ENCODE results near the gene MCTP1. TPM values are rescaled to one million over a fixed set of nuclear protein-coding genes. Genes with fewer than 3 reads are reported as not detected.

MCTP1 gene
- total and polyA plus RNA-seq, 5 donors, result 0.84 to 5.7 (median 4.7) TPM

- Histone ChIP-seq H3K27ac (ENCODE audit: low read length) (no peak overlapping the region), H3K4me3 (ENCODE audit: low read length) (no peak overlapping the region), H3K4me1 (ENCODE audit: control insufficient read depth, insufficient read depth, low read length) (no peaks in the 10 kb centered on the region), H3K9me3 (ENCODE audit: control insufficient read depth, low read length) (no peaks in the 10 kb centered on the region), H3K27me3 (ENCODE audit: control insufficient read depth, insufficient read depth) (no peaks in the 10 kb centered on the region)
- intact Hi-C loops (cut with DNase I), result no loop called here
- ATAC-seq, result no peak
- no peak for DNase-seq
- WGBS, result 89% methylated on average over 4 of the region's 4 CpGs
Observed at GRCh38 chr5:94869921-94870320, 415.0 kb downstream of the MCTP1 start.

GRCh38 chr5:94863951-94864350 is 420.9 kb downstream of the MCTP1 start:
- no peak overlapping the region for H3K4me3 ChIP-seq (ENCODE audit: low read length)
- H3K4me1 ChIP-seq (ENCODE audit: control insufficient read depth, insufficient read depth, low read length), result no peaks in the 10 kb centered on the region
- intact Hi-C loops (cut with DNase I), result no loop called here
- H3K27ac ChIP-seq (ENCODE audit: low read length), result no peak overlapping the region
- WGBS, result 70% methylated on average over 3 of the region's 3 CpGs
- no peak for DNase-seq
- no peak for ATAC-seq
- no peaks in the 10 kb centered on the region for H3K9me3 ChIP-seq (ENCODE audit: control insufficient read depth, low read length)
- H3K27me3 ChIP-seq (ENCODE audit: control insufficient read depth, insufficient read depth), result no peaks in the 10 kb centered on the region

GRCh38 chr5:94857111-94857510 is 427.8 kb downstream of the MCTP1 start:
- 30% methylated on average over 2 of the region's 2 CpGs for WGBS
- H3K4me1 ChIP-seq (ENCODE audit: control insufficient read depth, insufficient read depth, low read length), result no peaks in the 10 kb centered on the region
- no peak for ATAC-seq
- H3K27me3 ChIP-seq (ENCODE audit: control insufficient read depth, insufficient read depth), result no peaks in the 10 kb centered on the region
- DNase-seq, result no peak
- no peak overlapping the region for H3K27ac ChIP-seq (ENCODE audit: low read length)
- no peaks in the 10 kb centered on the region for H3K9me3 ChIP-seq (ENCODE audit: control insufficient read depth, low read length)
- no peak overlapping the region for H3K4me3 ChIP-seq (ENCODE audit: low read length)
- intact Hi-C loops (cut with DNase I), result no loop called here

- 85% methylated on average over 3 of the region's 3 CpGs for WGBS
- Histone ChIP-seq H3K27ac (ENCODE audit: low read length) (no peak overlapping the region), H3K4me1 (ENCODE audit: control insufficient read depth, insufficient read depth, low read length) (no peaks in the 10 kb centered on the region), H3K4me3 (ENCODE audit: low read length) (no peak overlapping the region), H3K27me3 (ENCODE audit: control insufficient read depth, insufficient read depth) (no peaks in the 10 kb centered on the region), H3K9me3 (ENCODE audit: control insufficient read depth, low read length) (no peaks in the 10 kb centered on the region)
- DNase-seq, result no peak
- intact Hi-C loops (cut with DNase I), result no loop called here
- ATAC-seq, result no peak
Observed at GRCh38 chr5:94856257-94856800, 428.6 kb downstream of the MCTP1 start.

- Histone ChIP-seq H3K4me1 (ENCODE audit: control insufficient read depth, insufficient read depth, low read length) (no peaks in the 10 kb centered on the region), H3K9me3 (ENCODE audit: control insufficient read depth, low read length) (no peaks in the 10 kb centered on the region), H3K27me3 (ENCODE audit: control insufficient read depth, insufficient read depth) (no peaks in the 10 kb centered on the region), H3K4me3 (ENCODE audit: low read length) (no peak overlapping the region), H3K27ac (ENCODE audit: low read length) (no peak overlapping the region)
- ATAC-seq (no peak), DNase-seq (no peak)
- intact Hi-C loops (cut with DNase I), result no loop called here
- WGBS, result 63% methylated on average over 6 of the region's 6 CpGs
Observed at GRCh38 chr5:94855543-94855942, 429.4 kb downstream of the MCTP1 start.

- H3K27ac ChIP-seq (ENCODE audit: low read length), result no peak overlapping the region
- DNase-seq (no peak), ATAC-seq (no peak)
- intact Hi-C loops (cut with DNase I), result no loop called here
- no peaks in the 10 kb centered on the region for H3K27me3 ChIP-seq (ENCODE audit: control insufficient read depth, insufficient read depth)
- H3K4me3 ChIP-seq (ENCODE audit: low read length), result no peak overlapping the region
- 79% methylated on average over 2 of the region's 2 CpGs for WGBS
- H3K4me1 ChIP-seq (ENCODE audit: control insufficient read depth, insufficient read depth, low read length), result no peaks in the 10 kb centered on the region
- H3K9me3 ChIP-seq (ENCODE audit: control insufficient read depth, low read length), result no peaks in the 10 kb centered on the region
Observed at GRCh38 chr5:94853120-94853519, 431.8 kb downstream of the MCTP1 start.

- 74% methylated on average over 1 of the region's 1 CpG for WGBS
- no peak overlapping the region for H3K27ac ChIP-seq (ENCODE audit: low read length)
- no peaks in the 10 kb centered on the region for H3K9me3 ChIP-seq (ENCODE audit: control insufficient read depth, low read length)
- no peaks in the 10 kb centered on the region for H3K4me1 ChIP-seq (ENCODE audit: control insufficient read depth, insufficient read depth, low read length)
- no peak for DNase-seq
- ATAC-seq, result no peak
- H3K27me3 ChIP-seq (ENCODE audit: control insufficient read depth, insufficient read depth), result no peaks in the 10 kb centered on the region
- intact Hi-C loops (cut with DNase I), result no loop called here
- no peak overlapping the region for H3K4me3 ChIP-seq (ENCODE audit: low read length)
Observed at GRCh38 chr5:94850960-94851359, 433.9 kb downstream of the MCTP1 start.

- Histone ChIP-seq H3K9me3 (ENCODE audit: control insufficient read depth, low read length) (no peaks in the 10 kb centered on the region), H3K27me3 (ENCODE audit: control insufficient read depth, insufficient read depth) (no peaks in the 10 kb centered on the region), H3K27ac (ENCODE audit: low read length) (no peak overlapping the region), H3K4me1 (ENCODE audit: control insufficient read depth, insufficient read depth, low read length) (no peaks in the 10 kb centered on the region), H3K4me3 (ENCODE audit: low read length) (no peak overlapping the region)
- ATAC-seq (peak; percentile 49 to 57), DNase-seq (no peak)
- WGBS, result 32% methylated on average over 10 of the region's 10 CpGs
- intact Hi-C loops (cut with DNase I), result no loop called here
Observed at GRCh38 chr5:94849821-94850736, 434.8 kb downstream of the MCTP1 start.

GRCh38 chr5:94849324-94849723 is 435.6 kb downstream of the MCTP1 start:
- Histone ChIP-seq H3K4me3 (ENCODE audit: low read length) (no peak overlapping the region), H3K27me3 (ENCODE audit: control insufficient read depth, insufficient read depth) (no peaks in the 10 kb centered on the region), H3K27ac (ENCODE audit: low read length) (no peak overlapping the region), H3K4me1 (ENCODE audit: control insufficient read depth, insufficient read depth, low read length) (no peaks in the 10 kb centered on the region), H3K9me3 (ENCODE audit: control insufficient read depth, low read length) (no peaks in the 10 kb centered on the region)
- ATAC-seq (no peak), DNase-seq (no peak)
- intact Hi-C loops (cut with DNase I), result no loop called here
- WGBS, result 67% methylated on average over 4 of the region's 4 CpGs

GRCh38 chr5:94847726-94848125 is 437.2 kb downstream of the MCTP1 start:
- H3K4me3 ChIP-seq (ENCODE audit: low read length), result no peak overlapping the region
- no peak for DNase-seq
- no peaks in the 10 kb centered on the region for H3K9me3 ChIP-seq (ENCODE audit: control insufficient read depth, low read length)
- H3K27me3 ChIP-seq (ENCODE audit: control insufficient read depth, insufficient read depth), result no peaks in the 10 kb centered on the region
- no peak for ATAC-seq
- H3K27ac ChIP-seq (ENCODE audit: low read length), result no peak overlapping the region
- WGBS, result 78% methylated on average over 2 of the region's 2 CpGs
- H3K4me1 ChIP-seq (ENCODE audit: control insufficient read depth, insufficient read depth, low read length), result no peaks in the 10 kb centered on the region
- intact Hi-C loops (cut with DNase I), result no loop called here

GRCh38 chr5:94847019-94847418 is 437.9 kb downstream of the MCTP1 start:
- DNase-seq (no peak), ATAC-seq (no peak)
- no peaks in the 10 kb centered on the region for H3K9me3 ChIP-seq (ENCODE audit: control insufficient read depth, low read length)
- intact Hi-C loops (cut with DNase I), result no loop called here
- H3K27ac ChIP-seq (ENCODE audit: low read length), result no peak overlapping the region
- no peaks in the 10 kb centered on the region for H3K27me3 ChIP-seq (ENCODE audit: control insufficient read depth, insufficient read depth)
- WGBS, result 80% methylated on average over 4 of the region's 4 CpGs
- no peak overlapping the region for H3K4me3 ChIP-seq (ENCODE audit: low read length)
- H3K4me1 ChIP-seq (ENCODE audit: control insufficient read depth, insufficient read depth, low read length), result no peaks in the 10 kb centered on the region
